ENCODE data around the gene ITPR2.
"Not testable (repeated sequence)": the region's sequence is repeated elsewhere in the genome, so short reads cannot be mapped to it uniquely, and the experiment has no call there.

ITPR2 gene

DNA sequence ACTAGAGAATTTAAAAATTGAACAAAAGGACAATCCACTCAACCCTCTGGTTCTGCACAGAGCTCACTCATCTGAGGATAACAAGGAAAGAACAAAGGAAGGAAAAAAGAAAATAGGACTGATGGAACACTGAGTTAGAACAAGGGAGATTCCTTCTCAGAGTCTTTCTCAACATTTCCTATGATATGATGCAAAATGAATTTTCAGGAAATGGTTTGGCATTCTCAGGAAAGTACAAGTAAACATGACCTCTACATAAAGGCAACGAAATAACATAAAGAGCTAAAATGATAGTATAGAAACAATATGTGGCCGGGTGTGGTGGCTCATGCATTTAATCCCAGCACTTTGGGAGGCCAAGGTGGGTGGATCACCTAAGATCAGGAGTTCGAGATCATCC, 135.8 kb downstream of the ITPR2 start:
- no peak for DNase-seq

DNA sequence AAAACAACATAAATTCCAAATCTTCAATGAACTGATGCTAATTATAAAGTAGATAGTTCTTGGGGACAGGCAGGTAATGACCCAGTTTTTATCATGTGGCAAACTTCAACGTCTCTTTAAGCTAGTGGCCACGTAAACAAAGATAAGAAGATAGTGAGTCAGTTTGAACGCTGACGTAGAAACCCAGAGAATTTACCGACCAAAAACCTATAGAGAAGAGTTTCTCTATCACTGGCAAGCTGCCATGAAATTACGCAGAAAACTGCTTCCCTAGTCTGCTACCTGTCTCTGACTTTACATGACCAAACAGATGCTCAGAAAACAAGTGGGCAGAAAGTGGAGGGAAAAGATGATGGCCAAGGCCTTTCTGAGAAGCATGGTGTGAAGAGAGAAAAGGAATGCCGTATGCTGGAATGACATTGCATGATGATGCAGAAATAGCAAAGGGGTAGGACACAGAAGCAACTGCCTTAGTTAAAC, 136.3 kb downstream of the ITPR2 start:
- no peak for DNase-seq

DNA sequence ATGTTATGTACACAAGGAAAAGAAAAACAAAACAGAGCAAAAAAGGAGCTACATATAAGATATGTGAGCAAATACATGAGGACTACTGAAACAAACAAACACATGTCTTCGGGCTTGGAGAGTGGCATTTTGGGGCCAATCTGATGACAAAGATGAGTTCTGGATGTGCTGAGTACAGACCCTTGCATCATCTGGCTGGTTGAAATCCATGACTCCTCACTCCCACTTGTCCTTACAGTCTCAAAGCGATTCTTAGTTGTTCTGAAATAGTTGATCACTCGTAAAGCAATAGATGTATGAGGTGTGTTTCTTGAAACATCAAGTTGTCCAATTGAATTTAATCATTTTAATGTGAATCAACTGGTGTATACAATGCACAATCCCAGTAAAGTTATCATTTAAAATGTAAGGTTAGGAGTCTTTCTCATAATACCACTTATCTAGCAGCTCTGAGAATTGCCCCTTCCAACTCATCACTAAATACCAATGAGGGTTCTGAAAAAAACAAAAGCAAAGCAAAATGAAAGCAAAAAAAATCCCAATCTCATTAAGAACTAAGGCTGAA, 136.9 kb downstream of the ITPR2 start:
- no peak for DNase-seq

DNA sequence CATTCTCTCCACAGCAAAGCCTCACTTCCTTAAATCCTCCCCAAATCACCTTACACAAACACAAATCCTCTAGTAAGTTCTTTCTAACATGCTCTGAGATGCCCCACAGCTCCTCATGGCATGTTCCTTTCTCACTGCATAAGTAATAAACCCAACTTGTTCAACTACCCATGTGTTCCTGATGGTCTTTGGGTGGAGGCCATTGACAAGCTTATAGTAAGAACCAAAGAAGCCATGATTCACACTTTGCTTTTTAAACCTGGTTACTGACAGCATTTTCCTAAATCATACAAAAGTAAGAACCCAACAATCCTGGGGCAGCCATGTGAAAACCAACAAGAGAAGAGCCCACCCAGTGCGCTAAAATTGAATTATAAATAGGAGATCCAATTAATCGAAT, 138.6 kb downstream of the ITPR2 start:
- DNase-seq, result no peak

DNA sequence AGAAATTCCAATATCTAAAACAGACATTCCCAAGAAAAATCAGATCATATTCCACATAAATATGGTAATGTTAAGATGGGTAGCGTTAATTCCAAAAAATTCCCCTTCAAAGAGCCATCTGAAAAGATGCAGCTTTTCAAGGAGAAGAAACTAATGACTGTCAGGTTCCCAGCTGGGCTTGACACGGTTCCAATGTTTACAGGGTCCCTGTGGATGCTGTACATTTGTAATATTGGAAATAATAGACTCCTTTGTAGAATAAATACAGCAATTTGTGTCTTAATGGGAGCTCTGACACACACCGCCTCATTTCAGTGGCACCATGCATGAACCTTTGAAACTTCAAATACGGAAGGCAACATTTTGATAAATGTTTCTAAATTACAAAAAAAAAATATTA, 140.6 kb downstream of the ITPR2 start:
- no peak for DNase-seq

DNA sequence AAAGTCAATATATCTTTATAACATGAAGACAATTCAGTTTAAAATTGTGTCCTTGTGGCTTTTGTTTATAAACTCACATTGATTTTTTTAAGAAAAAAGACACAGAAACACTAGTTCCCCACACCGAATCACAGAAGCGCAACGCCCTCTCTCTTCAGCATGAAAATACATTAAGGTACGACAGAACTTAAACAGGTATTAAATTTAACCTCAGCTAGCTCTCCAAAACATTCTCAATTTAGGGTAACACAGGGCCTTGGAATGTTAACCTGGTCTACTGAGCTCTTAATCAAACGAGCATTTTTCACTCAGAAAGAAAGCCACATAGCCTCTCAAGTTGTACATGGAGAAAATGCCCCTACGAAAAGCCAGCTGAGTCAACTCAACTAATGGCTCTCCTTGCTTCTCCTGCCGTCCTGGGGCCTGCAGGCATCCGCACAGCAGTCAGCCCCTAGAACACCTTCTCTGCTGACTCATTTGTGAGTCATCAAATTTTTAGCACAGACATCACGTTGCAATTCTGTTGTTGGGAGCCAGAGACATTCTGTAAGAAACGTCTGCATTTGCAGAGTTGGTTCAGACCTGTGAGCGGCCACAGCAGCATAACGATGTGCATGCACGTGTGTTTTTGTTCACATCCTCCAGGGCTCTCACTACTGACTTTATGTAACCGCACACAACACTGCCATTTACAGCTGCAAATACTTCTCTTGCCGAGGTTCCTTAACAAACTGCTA, 141.6 kb downstream of the ITPR2 start:
- DNase-seq, result no peak

DNA sequence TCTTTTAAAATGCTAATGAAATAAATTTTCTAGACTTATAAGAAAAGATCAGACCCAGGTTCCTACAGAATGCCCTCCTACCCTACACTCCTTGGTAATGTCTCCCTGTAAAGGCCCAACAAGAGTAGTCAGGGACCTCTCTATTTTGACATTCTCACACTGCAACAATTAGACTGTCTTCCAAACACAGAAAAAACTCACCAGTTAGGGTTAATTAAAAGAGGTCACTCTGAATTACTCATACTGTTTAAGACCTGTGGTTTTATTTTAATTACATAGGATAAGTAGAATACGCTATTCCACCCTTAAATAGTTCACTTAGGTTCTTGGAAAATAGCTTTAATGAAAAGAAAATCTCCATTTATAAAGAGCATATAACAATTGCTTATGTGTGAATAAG, 142.4 kb downstream of the ITPR2 start:
- DNase-seq, result no peak

DNA sequence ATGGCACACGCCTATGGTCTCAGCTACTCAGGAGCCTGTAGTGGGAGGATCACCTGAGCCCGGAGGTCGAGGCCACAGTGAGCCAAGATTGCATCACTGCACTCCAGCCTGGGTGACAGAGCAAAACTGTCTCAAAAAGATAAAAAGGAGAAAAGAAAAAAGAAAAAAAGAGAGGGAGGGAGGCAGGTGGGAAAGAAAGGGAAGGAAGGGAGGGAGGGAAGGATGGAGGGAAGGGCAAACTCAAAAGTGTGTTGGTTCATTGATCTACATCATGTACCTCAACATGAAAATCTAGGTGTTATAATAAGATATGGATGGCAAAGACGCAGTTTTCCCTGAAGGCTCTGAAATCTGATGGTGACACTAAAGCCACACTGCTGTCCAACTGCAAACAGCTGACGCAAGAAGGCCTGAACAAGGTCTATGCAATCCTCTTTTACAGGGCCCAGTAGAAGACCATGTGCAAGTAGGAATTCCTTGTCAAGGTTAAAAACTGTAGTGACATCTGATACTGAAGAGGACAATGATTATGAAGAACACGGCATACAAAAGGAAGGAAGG, 143.6 kb downstream of the ITPR2 start:
- no peak for DNase-seq

DNA sequence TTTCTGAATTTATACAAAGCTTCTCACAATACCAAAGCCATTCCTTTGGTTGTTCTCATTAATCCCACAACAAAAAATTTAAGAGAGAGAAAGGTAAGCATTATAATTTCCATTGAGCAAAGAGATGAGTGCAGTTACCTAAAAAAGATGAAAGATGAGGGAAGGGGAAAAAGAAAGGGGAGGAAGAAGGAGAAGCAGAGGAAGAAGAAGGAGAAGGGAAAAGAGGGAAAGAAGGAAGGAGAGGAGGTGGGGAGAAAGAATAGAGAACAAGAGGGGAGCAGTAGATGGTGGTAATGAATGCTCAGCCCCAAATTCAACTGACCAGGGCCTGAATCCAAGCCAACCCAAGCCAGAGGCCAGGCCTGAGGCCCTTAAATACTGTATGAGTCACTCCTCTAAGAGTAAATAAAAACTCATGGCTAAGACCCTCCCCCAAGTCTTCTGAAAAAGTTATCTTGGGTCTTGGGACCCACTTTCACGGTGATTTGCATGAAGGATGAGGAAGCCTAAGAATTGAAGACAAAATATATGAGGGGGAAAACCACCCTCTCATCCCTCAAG, 144.6 kb downstream of the ITPR2 start:
- DNase-seq, result no peak

DNA sequence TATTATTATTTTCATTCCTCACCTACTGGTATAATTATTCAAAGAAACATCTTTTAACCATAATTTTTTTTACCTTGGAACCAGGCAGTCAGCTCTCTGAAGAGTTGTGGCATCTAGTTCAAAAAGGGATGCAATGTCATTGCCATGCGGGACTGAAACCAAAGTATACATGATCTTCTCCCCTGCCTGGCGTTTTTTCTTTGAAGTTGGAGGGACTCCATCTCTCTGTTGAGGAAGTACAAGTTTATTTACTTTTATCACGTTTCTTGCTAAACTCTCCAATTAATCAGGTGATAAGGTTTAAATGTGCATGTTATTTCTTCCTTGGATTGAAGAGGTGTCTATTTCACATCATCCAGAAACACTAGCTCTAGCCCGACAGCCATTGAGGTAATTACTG, 146.6 kb downstream of the ITPR2 start:
- DNase-seq, result no peak

DNA sequence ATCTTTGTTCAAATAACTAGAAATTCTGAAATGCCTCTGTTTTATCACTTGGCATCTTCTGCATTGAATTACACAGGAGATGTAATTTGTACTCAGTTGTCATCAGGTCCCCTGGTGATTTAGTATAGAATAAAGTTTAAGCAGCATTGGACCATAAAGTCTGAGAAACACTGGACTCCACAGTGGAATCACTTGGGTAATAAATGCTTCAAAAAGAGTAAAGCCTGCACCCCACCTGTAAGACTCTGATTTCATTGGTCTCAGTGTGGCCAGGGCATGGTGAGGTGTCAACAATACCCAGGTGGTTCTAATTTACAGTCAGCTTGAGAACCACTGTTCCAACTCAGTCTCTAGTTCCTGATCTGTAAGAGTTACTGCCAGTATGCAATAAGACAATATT, 148.9 kb downstream of the ITPR2 start:
- DNase-seq, result no peak

DNA sequence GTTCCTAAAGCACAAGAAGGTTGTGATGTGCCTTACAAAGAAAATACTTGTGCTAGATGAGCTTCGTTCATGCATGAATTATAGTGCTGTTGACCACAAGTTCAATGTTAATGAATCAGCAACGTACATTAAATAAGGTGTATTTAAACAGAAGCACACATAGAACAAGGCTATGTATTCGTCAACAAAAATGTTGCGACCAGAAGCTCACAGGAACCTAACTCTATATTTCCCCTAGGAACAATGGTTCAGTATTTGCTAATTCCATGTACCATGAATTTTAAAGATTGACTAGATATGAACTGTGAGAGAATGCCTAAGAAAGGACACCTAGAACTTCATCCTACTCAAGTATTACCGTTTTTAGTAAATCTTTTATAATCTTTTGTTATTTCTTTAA, 149.6 kb downstream of the ITPR2 start:
- no peak for DNase-seq

DNA sequence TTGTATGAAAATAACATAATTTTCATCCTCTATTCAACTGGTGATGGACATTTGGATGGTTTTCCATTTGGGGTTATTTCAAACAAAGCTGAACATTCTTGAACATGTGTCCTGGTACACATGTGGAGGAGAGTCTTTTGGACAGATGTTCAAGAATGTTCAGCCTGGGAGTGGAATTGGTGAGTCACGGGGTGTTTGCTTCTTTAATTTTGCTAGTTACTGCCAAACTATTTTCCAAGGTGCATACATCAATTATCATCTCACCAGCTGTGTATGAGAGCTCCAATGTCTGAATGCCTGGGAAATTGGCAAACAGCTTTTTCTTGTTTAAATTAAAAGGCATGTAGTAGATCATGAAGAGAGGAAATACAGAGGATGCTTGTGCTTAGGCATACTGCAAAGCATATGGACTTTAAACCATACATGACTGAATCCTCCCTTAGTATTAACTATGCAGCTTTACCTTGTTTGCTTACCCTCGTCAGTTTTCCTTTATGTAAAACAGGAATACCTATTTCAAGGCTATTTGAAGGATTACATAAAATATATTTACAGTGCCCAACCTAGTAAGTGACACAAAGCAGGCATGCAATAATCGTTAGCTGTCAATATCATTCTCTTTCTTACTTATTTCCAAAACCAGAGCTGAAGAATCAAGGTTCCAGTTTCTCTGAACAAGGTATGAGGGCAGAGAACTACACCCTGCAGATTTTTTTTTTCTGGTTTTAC, 152.1 kb downstream of the ITPR2 start:
- DNase-seq, result no peak

DNA sequence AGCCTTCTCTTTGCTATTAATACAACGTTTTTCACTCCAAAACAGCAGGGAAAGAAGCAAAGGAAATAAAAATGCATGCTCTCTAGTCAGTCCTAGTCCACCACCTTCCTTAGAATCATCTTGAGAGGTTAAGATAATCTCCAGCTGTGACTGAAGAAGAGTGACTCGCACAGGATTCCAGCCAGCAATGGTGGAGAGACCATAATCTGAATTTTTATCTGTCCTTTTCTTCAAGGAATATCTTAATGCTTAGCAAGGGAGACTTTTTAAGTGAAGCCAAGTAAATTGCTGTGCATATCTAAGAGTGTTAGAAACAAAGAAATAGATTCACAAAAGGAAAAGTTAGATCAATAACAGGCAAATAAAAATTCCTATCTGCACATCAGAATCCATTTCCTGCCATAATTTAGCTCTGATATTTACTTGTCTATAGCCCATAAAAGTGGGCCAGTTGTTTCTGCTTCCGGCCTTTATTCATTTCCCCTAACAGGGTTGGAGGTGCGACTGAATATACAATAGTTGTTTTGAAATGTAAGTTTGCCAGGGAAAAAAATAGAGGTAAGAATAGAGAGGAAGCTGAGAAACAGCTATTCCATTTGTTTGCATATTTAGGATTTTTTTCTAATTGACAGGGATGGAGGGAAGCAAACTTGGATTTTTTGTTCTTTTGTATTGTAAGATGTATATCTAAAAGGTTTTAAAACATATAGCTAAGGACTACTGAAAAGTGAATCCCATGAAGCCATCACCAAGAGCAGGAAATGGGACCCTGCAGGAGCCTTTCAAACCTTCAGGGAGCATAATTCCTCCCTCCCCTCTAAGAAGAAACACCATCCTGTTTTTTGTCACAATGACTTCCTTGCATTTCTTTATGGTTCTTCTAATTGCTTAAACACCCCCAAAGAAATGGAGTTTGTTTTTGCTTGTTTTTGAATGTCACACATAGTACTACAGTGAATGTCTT, 154.0 kb downstream of the ITPR2 start:
- no peak for DNase-seq

DNA sequence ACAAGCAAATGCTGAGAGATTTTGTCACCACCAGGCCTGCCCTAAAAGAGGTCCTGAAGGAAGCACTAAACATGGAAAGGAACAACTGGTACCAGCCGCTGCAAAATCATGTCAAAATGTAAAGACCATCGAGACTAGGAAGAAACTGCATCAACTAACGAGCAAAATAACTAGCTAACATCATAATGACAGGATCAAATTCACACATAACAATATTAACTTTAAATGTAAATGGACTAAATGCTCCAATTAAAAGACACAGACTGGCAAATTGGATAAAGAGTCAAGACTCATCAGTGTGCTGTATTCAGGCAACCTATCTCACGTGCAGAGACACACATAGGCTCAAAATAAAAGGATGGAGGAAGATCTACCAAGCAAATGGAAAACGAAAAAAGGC, 161.5 kb downstream of the ITPR2 start:
- DNase-seq, result not testable (repeated sequence)

DNA sequence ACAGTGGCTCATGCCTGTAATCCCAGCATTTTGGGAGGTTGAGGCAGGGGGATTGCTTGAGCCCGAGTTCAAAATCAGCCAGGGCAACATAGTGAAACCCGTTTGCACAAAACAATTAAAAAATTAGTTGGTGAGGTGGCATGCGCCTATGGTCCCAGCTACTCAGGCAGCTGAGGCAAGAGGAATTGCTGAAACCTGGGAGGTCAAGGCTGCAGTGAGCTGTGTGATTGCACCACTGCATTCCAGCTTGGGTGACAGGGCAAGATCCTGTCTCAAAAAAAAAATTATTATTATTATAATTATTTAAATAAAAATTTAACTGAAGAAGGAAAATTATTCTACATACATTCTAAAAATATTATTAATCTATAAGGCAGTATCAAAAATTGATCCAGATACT, 164.1 kb downstream of the ITPR2 start:
- DNase-seq, result no peak

DNA sequence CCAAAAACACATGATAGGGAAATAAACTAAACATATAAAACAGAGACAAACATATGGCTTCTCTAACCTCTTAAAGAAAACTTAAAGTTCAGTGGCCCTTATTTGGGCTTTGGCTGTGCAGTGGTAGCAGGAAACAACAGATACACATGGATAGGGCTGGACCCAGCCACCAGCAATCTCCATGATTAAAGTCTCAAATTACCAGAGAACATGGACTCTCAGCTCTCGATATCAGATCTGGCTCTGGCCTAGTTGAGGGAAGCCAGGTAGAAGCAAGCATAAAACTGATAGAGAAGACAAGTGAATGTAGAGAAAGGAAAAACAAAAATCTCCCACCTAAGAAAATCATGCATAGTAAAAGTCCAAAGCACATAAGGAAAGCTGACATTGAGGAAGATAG, 164.8 kb downstream of the ITPR2 start:
- no peak for DNase-seq

DNA sequence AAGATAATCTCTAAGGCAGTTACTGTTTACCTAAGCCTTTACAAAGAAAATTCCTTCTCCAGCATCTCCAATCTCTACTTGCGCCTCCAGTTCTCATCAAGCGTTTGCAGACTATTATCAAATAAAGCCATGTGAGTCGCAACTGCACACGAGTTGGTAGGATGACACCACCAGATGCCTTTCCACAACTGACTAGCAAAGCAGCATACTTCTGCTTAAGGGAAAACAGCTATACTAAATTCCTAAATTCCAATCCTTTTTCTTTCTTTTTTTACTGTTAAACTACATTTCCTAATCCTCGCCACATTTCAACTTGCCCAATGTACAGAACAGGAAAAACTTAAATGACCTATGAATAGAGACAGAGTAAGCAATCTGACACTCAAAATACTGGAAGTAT, 166.7 kb downstream of the ITPR2 start:
- DNase-seq, result no peak

DNA sequence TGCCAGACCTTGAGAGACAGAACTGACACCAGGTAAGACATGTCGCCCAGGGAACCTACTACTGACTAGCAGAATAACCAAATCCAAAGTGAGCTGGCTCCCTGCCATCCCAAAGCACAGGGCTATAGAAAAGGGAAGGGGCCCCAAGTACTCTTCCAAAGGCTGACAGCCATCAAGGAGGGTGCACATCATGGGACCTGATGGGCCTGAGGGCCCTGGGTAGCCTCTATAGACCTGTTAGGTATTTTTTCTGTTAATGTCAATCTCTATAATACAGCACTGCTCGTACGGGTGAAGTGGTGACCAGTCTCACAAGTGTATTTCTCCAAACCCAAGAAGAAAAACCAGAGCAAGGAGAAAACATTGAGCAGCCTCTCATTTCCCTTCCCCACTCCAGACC, 171.6 kb downstream of the ITPR2 start:
- no peak for DNase-seq

DNA sequence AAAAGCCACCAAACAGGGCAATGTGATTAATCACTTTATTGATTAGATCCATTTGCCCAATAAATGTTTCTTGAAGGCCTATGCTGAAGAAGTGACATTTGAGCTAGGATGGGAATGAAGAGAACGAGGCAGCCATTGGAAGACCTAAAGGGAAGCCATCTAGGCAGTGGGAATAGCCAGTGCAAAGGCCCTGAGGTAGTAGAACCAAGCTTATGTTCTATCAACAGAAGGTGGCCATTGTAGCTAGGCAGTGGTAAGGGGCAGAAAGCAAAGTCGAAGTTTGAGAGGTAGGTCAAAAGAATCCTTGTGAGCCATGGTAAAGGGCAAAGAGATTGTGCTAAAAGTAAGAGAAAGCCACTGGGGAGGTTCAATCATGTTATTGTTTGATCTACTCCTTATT, 173.1 kb downstream of the ITPR2 start:
- DNase-seq, result no peak

DNA sequence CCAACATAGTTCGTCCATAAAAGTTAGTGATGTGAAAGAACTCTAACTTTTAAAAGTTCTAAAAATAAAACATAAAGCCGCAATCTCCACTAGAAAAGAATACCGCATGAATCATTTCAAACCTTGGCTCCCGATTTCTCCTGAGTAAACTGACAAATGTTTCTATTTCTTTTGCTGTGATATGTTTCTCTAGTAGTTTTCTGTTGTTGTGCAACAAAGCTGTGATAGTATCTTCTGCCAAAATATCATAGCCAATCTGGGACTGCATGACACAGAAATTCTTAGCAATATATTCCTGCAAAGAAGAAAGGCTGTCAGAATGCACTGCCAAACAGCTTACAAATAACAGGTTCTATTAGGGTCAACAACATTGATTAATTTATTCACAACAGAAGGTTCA, 174.0 kb downstream of the ITPR2 start:
- no peak for DNase-seq

DNA sequence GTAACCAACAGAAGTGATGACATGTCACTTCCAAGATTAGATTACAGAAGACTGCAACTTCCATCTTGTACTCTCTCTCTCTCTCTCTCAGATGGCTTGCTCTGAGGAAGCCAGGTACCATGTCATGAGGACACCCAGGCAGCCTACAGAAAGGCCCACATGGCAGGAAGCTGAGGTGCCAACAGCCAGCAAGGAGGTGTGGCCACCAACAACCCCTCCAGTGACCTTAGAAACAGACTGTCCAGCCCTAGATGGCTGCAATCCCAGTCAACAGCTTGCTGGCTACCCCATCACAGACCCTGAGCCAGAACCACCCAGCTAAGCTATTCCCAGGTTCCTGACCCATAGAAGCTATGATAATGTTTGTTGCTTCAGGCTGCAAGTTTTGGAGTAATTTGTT, 178.4 kb downstream of the ITPR2 start:
- no peak for DNase-seq

Measured in NCI-H1092 (cell line).